A204.1 (cell line): ENCODE measurements around the gene ACP4.
"Not testable (repeated sequence)": the region's sequence is repeated elsewhere in the genome, so short reads cannot be mapped to it uniquely, and the experiment has no call there.

Source experiments
- FAIRE-seq: peaks from 2 replicates; lab custom pipeline; 2012; peaks lifted over from hg19 to GRCh38; lab: Jason Lieb, UNC

ACP4 gene

DNA sequence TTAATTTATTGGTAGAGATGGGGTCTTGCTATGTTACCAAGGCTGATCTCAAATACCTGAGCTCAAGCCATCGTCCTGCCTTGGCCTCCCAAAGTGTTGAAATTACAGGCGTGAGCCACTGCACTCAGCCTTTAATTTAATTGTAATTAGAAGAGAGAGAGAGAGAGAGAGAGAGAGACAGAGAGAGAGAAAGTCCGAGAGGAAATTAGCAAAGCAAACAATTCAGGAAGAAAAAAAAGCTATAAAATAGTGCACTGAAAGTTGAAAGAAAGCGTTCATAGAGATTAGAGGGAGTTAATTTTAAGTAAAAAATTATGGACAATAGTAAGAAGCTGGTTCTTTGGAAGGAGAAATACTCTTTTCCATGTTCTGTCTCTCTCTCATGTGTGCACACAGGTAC, 13.0 kb upstream of the ACP4 start:
- FAIRE-seq, result no peak

DNA sequence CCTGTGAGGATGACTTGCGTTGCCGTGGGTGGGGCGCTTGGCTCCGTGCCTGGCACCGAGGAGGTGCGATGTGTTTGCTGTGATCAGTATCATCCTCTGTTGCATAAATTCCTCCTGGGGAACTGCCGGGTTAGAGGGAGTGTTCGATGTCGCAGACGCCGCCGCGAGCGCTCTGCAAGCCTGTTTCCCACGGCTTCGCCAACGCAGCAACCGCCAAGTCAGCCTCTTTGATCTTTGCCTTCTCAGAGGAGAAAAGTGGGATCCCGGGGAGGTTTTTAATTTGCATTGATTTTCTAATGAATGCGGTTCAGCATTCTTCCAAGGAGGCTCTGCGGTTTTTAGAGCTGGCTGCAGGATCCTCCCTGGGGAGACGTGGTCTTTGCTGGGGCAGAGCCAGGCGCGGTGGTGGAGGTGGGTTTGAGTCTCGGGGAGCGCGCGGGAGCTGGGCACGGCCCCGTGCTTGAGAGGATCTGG, 12.3 kb upstream of the ACP4 start:
- FAIRE-seq, result no peak

DNA sequence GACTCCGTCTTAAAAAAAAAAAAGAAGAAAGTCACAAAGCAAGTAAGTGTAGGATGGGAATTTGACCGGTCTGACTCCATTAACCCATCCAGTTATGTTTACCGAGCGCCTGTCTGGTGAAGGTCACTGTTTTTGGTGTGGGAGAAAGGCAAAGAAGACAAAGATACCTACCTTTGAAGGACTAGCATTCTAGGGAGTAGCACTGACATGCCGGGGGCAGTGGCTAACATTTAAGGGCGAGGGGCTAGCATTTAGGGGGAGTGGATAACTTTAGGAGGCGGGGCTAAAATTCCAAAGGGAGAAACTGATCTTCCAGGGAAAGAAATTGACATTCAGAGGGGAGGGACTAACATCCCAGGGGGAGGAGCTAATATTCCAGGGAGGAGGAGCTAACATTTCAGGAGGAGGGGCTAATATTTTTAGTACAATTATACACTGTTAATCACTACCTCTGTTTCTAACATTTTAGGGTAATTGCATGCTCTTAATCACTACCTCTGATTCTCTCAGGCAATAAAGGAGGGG, 11.2 kb upstream of the ACP4 start:
- FAIRE-seq, result no peak

DNA sequence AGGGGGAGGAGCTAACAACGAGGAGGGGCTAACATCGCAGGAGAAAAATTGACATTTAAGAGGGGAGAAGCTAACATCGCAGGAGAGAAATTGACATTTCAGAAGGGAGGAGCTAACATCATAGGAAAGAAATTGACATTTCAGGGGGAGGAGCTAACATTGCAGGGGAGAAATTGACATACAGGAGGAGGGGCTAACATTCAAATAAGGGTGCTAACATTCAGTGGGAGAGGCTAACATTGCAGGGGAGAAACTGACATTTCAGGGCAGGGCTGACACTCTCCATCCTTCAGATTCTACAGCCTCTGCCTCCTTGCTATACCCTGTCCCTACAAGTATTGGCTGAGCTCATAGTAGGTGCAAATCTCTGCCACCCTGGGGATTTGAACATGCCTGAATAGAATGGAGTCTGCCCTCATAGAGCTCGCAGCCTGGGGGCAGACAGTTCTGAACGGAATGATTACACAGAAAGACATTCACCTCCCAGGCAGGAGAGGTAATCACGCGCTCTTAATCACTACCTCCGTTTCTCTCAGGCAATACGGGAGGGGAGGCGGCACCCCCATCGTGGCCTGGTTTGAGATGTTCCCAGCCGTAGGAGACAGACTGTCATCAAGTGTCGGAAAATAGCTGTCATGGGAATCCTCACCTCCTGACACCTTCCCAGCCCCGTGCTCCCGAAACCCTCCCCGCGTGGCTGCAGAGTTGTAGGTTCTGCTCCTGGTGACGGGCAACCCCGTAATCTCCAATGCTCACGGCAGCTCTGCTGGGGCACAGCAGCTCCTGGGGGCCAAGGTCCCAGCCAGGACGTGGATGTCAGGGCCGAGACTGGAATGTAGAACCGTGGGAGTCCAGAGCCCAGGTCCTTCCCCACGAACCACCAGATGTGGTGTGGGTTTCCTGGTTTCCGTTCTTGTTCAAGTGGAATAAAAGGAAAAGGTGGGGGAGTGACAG, 10.4 kb upstream of the ACP4 start:
- FAIRE-seq, result no peak

DNA sequence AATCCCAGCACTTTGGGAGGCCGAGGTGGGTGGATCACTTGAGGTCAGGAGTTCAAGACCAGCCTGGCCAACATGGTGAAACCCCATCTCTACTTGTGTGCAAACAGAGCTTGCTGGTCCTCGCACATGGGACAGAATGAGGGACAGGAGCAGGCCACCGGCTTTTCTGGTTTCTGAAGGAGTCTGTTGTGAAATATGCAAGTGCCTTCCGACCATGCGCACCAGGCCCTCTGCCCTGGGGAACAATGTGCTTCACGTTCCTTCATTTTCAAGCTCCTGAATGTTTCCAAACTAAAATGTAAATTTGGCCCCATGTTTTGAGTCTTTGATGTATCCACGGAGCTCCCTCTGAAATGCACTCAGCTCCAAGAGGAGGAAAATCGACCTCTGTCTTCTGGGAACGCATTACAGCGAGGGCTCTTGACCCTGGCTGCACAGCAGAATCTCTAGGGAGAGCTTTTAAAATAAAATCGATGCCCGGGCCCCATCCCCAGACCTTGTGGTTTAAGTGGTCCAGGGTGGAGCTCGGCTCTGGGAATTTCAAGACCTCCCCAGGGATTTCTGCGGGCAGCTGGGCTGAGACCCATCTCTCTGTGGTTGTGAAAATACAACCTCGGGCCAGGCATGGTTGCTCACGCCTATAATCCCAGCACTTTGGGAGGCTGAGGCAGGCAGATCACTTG, 9.3 kb upstream of the ACP4 start:
- FAIRE-seq, result no peak

DNA sequence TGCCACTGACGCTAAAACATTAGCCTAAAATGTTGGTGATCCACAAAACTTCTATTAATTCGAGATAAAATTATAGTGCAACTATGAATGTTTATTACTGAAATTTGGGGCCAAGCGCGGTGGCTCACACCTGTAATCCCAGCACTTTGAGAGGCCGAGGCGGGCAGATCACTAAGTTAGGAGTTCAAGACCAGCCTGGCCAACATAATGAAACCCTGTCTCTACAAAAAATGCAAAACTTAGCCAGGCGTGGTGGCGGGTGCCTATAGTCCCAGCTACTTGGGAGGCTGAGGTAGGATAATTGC, 6.4 kb upstream of the ACP4 start:
- not testable (repeated sequence) for FAIRE-seq

DNA sequence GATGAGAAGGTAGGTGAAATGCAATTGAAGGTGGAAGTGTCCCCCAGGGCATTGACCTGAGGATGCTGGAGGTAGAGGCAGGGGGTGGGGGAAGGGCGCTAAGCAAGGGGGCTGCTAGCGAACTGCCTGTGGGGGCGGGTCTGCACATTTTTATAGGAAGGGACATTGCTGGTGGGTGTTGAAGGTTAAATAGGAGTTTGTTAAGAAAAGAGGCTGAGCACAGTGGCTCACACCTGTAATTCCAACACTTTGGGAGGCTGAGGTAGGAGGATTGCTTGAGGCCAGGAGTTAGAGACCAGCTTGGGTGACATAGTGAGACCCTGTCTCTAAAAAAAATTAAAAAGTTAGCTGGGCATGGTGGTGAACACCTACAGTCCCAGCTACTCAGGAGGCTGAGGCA, 5.5 kb upstream of the ACP4 start:
- FAIRE-seq, result no peak

DNA sequence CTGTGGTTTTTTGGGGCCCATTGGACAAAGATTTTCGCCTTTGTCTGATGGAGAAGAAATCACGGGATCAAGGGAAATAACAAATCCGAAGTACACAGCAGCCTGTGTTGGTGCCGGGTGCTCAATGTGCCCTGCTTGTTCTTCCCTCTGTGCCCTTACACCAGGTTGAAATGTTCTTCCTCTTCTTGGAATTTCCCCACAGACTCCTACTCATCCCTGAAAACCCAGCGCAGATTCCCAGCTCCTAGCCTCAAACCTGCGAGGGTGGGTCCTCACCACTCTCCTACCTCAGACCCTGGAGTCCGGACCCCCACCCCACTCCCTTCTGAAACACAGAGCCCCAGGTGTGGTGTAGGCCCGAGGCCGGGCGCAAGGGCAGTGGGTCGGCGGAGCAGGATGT, 4.9 kb upstream of the ACP4 start:
- FAIRE-seq, result no peak

DNA sequence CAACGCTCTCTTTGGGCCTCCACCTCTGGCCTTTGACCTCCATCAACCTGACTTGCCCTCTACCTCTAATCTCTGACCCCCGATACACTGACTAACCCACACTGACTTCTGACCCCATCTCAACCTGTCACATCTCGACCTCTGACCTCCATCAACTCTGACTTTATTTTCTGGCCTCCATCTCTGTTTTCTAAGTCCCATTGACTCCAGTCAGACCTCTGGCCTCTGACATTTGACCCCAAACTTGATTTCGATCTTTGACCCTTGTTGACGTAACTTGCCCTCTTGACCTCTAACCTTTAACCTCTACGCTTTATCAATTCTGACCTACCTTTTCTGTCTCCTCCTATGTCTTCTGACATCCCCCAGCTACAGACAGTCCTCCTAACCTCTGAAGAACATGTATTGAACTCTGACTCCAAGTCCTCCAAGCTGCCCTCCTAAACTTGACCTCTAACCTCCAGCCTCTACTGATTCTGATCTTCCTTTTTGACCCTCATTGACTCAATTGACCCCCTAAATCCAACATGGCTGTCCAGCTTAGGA, 780 bp downstream of the ACP4 start:
- no peak for FAIRE-seq

DNA sequence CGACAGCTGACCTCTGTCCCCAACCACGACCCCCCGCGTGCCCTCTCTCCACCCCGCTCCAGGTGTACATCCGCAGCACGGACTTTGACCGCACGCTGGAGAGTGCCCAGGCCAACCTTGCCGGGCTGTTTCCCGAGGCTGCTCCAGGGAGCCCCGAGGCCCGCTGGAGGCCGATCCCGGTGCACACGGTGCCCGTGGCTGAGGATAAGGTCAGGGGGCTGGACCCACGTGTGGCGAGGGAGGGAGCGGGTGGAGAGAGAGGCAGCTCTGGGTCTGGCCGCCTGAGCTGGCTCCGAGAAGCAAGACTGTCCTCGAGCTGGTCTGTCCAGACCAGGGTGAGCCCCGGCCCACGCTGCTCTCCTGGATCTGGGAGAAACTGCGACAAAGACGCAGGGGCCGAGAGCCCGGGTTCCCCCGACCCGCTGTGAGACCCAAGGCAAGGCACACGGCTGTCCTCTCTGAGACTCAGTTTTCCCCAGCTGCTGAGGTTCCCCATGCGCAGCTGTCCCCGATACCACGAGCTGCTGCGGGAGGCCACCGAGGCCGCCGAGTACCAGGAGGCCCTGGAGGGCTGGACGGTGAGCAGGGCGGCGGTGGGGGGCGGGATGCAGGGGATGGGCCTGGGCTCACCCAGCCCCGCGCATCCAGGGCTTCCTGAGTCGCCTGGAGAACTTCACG, 1.5 kb downstream of the ACP4 start:
- no peak for FAIRE-seq

DNA sequence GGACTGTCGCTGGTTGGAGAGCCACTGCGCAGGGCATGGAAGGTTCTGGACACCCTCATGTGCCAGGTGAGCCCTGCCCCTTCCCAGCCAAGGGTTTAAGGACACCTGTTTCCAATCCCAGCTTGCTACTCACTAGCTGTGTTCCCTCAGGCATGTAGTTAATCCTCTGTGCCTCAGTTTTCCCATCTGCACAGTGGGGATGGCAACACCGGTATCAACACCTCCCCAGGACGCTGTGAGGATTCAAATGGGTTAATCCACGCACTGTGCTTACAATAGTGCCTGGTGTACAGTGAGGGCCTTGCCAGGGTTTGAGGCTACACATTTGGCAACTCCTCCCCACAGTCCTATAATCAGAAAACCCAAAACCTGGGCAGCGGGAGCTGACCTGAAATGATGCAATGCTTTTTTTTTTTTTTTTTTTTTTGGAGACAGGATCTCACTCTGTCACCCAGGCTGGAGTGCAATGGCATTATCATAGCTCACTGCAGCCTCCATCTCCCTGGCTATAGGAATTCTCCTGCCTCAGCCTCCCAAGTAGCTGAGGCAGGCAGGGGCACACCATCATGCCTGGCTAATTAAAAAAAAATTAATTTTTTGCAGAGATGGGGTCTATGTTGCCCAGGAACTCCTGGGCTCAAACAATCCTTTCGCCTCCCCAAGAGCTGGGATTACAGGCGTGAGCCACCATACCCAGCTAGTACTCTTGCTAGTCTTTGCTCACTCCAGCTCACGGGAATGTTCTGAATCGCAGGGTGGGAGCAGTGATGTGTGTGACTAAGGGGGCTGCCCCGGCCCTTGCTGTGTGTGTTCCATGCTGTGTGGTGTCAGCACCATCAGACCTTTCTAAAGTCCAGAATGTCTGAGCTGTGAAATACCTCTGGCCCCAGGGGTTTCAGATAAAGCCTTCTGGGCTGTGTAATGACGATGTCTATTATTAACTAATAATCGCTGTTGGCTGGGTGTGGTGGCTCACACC, 2.3 kb downstream of the ACP4 start:
- no peak for FAIRE-seq

DNA sequence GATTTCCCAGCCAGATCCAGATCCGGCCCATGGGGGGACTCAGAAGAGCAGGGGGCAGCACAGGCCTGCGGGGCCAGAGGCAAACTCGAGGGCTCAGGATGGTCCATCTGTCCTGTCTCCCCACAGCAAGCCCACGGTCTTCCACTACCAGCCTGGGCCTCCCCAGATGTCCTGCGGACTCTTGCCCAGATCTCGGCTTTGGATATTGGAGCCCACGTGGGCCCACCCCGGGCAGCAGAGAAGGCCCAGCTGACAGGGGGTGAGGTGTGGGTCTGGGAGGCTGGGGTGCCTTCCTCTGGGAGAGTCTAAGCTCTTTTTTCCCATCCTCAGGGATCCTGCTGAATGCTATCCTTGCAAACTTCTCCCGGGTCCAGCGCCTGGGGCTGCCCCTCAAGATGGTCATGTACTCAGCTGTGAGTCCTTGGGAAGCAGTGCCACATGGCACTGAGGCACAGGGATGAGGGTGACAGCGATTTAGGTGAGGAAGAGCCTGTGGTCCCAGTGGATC, 3.4 kb downstream of the ACP4 start:
- FAIRE-seq, result no peak

DNA sequence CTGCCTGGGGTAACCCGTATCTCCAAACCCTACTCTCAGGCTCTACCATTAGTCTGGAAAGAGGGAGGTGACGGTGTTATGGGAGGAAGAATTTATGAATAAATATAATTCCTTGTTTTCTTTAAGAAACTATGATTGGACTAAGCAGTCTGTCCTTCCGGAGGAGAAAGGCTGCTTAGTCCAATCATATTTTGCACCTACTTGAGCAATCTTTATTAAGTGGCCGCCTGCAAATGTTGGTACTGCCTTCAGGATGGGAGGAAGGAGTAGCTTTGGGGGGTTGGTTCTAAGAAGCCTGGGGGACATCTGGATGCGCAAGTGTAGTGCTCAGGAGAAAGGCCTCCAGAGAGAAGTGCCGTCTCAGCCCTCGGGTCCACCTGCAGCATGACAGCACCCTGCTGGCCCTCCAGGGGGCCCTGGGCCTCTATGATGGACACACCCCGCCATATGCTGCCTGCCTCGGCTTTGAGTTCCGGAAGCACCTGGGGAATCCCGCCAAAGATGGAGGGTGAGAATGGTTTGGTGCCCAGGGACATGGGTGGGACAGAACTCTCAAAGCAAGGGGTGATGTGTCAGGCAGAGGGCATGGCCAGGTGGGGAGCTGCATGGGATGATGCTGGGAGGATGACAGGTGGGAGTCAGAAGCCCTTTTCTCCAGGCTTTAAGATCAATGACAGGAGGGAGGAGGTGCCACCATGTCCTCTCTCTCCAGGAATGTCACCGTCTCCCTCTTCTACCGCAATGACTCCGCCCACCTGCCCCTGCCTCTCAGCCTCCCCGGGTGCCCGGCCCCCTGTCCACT, 4.1 kb downstream of the ACP4 start:
- no peak for FAIRE-seq

DNA sequence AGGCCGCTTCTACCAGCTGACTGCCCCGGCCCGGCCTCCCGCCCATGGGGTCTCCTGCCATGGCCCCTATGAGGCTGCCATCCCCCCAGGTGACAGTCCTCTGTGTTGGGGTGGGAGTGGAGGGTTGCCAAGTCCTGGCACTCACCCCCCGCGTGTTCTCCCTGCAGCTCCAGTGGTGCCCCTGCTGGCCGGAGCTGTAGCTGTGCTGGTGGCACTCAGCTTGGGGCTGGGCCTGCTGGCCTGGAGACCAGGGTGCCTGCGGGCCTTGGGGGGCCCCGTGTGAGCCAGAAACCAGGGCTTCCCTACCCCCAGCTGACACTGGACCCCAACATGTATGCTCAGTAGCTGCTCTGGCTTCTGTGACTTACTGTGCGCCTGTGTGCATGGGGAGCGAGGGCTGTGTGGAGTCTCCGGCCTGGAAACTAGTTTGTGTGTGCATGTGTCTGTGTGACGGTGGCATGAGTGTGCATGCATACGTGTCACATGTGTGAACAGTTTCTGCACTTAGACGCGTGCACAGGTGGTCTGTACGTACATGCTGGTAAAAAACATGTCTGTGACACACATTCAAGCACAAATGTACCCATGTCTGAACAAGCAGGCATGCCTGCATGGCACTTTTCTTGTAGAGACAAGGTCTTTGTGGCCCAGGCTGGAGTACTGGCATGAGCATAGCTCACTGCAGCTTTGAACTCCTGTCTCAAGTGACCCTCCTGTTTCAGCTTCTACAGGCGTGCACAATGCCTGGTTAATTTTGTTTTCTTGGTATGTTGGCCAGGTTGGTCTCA, 4.9 kb downstream of the ACP4 start:
- no peak for FAIRE-seq

DNA sequence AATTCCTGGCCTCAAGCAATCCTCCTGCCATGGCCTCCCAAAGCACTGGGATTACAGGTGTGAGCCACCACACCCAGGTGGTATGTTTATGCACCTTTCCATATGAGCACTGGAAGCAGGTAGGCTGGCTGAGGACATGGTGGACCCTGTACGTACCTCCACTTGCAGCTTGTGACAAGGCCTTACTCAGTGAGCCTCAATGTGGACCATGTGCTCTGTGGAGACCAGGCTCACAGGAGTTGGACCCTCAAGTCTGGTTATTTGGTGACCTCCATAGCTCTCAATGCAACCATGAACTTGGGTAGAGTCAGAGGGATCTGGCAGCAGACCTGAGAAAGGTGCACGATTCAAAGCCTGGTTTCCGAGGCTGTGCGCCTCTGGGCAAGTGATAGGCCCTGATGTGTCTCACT, 5.5 kb downstream of the ACP4 start:
- no peak for FAIRE-seq

DNA sequence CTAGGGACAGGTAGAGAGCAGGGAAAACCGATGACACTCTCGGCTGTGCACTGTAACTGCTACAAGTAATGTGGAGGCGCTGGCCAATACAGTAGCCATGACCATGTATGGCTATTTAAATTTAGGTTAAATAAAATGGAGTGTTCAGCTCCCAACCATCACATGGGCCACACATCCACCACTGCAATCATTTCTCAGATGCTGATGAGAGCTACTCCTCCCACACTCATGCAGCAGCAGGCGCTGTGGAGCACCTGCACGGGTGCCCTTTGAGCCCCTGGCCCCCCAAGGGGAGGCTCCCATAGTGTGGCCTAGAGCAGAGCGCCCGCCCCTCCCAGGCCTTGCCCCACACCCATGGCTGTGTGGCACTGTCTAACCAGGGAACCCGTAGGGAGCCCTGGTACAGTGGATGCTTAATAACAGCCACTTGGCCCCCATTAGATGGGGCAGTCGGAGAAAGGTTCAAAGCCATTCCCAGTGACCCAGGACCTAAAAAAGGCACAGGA, 6.0 kb downstream of the ACP4 start:
- FAIRE-seq, result no peak

DNA sequence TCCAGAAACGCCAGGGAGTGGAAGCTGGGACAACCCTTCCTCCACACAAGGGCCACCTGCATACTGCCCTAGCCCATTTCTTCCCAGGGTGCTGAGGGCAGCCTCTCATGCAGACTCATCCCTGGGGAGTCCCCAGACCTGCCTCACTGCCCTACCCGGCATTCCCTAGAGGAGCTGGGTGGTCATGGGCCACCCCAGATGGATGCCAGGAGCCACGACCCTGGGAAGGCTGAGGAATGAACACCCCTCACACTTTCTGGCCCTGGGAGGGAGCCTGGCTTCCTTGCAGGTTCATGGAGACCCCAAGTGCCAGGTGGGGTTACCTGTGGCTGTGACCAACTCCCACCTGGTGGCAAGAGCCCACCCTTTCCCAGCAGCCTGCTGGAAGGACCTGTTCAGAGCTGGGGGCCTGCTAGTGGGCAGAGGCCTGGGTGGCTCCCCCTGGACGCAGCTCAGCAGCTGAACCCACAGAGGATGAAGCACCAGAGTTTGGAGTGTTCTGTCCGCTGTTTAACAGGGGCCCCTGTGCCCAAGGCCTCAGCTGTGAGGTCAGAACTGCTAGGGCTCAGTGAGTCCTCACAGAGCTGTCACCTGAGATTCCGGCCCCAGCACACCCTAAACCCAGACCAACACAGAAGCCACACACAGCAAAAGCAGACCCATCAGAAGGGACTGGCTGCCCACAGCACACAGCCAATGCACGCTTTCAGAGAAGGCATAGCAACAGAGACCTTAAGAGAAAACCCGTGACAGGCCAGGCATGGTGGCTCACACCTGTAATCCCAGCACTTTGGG, 6.6 kb downstream of the ACP4 start:
- FAIRE-seq, result no peak

DNA sequence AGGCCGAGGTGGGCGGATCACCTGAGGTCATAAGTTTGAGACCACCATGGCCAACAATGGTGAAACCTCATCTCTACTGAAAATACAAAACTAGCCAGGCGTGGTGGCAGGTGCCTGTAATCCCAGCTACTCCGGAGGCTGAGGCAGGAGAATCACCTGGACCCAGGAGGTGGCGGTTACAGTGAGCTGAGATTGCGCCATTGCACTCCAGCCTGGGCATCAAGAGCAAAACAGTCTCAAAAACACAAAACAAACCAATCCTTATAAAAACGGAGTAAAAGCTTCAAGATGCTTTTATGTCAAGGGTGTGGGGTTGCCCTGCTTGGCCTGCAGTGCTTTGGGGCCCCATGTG, 7.2 kb downstream of the ACP4 start:
- no peak for FAIRE-seq
